Loucy (cell line): ENCODE measurements around the gene DNAJB9.

ENCODE experiments used
- H2AFZ ChIP-seq: fragments of 200-600 bp; sonication (generic); 2 replicates; pipeline ENCODE4 v1.6.0; 2016; ENCODE audit warnings: antibody characterized with exemption, mild to moderate bottlenecking, low read length, moderate library complexity
- H3F3A ChIP-seq: fragments of 200-600 bp; 2 replicates; pipeline ENCODE4 v1.6.0; 2016; ENCODE audit warnings: antibody characterized with exemption, low read depth, mild to moderate bottlenecking
- H3K27me3 ChIP-seq: fragments of 200-600 bp; sonication (generic); 2 replicates; pipeline ENCODE4 v1.6.1; 2014; ENCODE audit warnings: low read length, mild to moderate bottlenecking; ENCODE audit not compliant: insufficient read depth, poor library complexity, severe bottlenecking
- H3K36me3 ChIP-seq: fragments of 200-600 bp; sonication (generic); 2 replicates; pipeline ENCODE4 v1.6.1; 2016; ENCODE audit warnings: low read length; ENCODE audit not compliant: insufficient read depth
- H3K4me1 ChIP-seq: fragments of 200-600 bp; sonication (generic); 2 replicates; pipeline ENCODE4 v1.5.1; 2014; ENCODE audit warnings: low read length, mild to moderate bottlenecking; ENCODE audit not compliant: insufficient read depth, poor library complexity, severe bottlenecking
- H3K4me2 ChIP-seq: fragments of 200-600 bp; sonication (generic); 2 replicates; pipeline ENCODE4 v1.6.0; 2014; ENCODE audit warnings: antibody characterized with exemption, low read length, low read depth, mild to moderate bottlenecking; ENCODE audit not compliant: poor library complexity, severe bottlenecking
- H3K4me3 ChIP-seq: fragments of 200-600 bp; sonication (generic); 2 replicates; pipeline ENCODE4 v1.5.1; 2014; ENCODE audit warnings: low read length, mild to moderate bottlenecking, mixed read lengths; ENCODE audit not compliant: poor library complexity, severe bottlenecking
- H3K79me2 ChIP-seq: fragments of 200-600 bp; sonication (generic); 2 replicates; pipeline ENCODE4 v1.6.1; 2014; ENCODE audit warnings: low read length; ENCODE audit not compliant: insufficient read depth
- H3K9ac ChIP-seq: fragments of 200-600 bp; sonication (generic); 2 replicates; pipeline ENCODE4 v1.6.0; 2014; ENCODE audit warnings: mild to moderate bottlenecking, low read depth, low read length, moderate library complexity; ENCODE audit not compliant: poor library complexity, severe bottlenecking
- H3K9me2 ChIP-seq: fragments of 200-600 bp; sonication (generic); replicated peaks from 2 replicates; pipeline ENCODE4 v1.6.1; 2016; ENCODE audit warnings: low read depth, low read length, mixed read lengths
- H3K9me3 ChIP-seq: fragments of 200-600 bp; sonication (generic); 2 replicates; pipeline ENCODE4 v1.6.1; 2014; ENCODE audit warnings: mild to moderate bottlenecking, antibody characterized with exemption, low read length, low read depth; ENCODE audit not compliant: insufficient read depth
- H4K20me1 ChIP-seq: fragments of 200-600 bp; sonication (generic); 2 replicates; pipeline ENCODE4 v1.6.0; 2014; ENCODE audit warnings: antibody characterized with exemption, low read length, mild to moderate bottlenecking; ENCODE audit not compliant: insufficient read depth, poor library complexity, severe bottlenecking
- CTCF ChIP-seq: fragments of 200-600 bp; sonication (generic); conservative IDR thresholded peaks from 2 replicates; pipeline ENCODE4 v1.5.1; 2014; ENCODE audit warnings: mild to moderate bottlenecking, antibody characterized with exemption, low read length
- EZH2phosphoT487 ChIP-seq: fragments of 200-600 bp; IDR thresholded peaks from 2 replicates; pipeline ENCODE4 v1.6.1; 2018; ENCODE audit warnings: antibody characterized with exemption, mild to moderate bottlenecking, moderate library complexity, borderline replicate concordance

DNAJB9 gene

DNA sequence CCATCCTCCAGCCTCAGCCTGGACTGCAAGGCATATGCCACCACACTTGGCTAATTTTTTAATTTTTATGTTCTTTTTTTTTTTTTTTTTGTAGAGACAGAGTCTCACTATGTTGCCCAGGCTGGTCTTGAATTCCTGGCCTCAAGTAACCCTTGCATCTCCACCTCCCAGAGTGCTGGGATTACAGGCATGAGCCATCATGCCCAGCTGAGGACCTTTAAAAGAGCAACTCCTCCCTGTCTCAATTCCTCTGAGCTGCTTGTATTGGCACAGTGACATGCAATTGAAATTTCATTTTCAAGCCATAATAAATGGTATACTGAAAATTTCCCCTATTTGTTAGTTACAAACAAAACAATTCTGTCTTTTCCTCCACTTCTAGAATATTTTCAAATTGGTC is 19.5 kb downstream of the DNAJB9 start:
- no peaks in the 10 kb centered on the region for H3K9me3 ChIP-seq
- no peaks in the 10 kb centered on the region for H4K20me1 ChIP-seq

DNA sequence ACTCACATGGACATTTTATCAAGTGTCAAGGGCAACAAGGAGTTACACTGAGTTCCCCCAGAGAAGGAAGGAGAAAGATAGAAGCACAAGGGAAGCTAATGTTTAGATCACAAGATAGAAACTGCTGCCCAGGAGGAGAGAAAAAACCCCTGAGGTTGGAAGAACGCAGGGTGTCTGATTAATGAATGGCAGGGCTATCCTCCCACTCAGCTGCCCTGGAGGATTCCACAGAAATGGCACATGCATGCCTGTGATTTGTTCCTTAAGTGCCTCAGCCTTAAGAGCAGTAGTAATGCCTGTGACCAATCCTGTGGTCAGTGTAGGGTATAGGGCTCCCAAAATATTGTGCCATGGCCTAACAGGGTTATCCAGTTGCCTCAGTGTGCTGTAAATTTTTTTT is 20.2 kb downstream of the DNAJB9 start:
- Histone ChIP-seq H3K9me2 (no peaks in the 10 kb centered on the region), H3K9me3 (no peaks in the 10 kb centered on the region), H4K20me1 (no peaks in the 10 kb centered on the region), H3K36me3 (no peaks in the 10 kb centered on the region), H3F3A (no peaks in the 10 kb centered on the region), H2AFZ (no peak overlapping the region), H3K27me3 (no peaks in the 10 kb centered on the region), H3K79me2 (no peaks in the 10 kb centered on the region), H3K4me2 (no peak overlapping the region), H3K9ac (no peak overlapping the region), H3K4me3 (no peak overlapping the region), H3K4me1 (no peaks in the 10 kb centered on the region)
- no peak for TF ChIP-seq CTCF
- TF ChIP-seq EZH2phosphoT487, result no peak

More for the DNA sequence above, 19.5 kb downstream of the DNAJB9 start:
- no peak overlapping the region for H3K4me2 ChIP-seq
- H3K36me3 ChIP-seq, result no peaks in the 10 kb centered on the region
- no peak overlapping the region for H2AFZ ChIP-seq
- no peaks in the 10 kb centered on the region for H3F3A ChIP-seq
- H3K9me2 ChIP-seq, result no peaks in the 10 kb centered on the region
- no peaks in the 10 kb centered on the region for H3K4me1 ChIP-seq
- no peaks in the 10 kb centered on the region for H3K27me3 ChIP-seq
- no peak overlapping the region for H3K4me3 ChIP-seq
- TF ChIP-seq EZH2phosphoT487 (no peak), CTCF (no peak)
- no peaks in the 10 kb centered on the region for H3K79me2 ChIP-seq
- no peak overlapping the region for H3K9ac ChIP-seq

DNA sequence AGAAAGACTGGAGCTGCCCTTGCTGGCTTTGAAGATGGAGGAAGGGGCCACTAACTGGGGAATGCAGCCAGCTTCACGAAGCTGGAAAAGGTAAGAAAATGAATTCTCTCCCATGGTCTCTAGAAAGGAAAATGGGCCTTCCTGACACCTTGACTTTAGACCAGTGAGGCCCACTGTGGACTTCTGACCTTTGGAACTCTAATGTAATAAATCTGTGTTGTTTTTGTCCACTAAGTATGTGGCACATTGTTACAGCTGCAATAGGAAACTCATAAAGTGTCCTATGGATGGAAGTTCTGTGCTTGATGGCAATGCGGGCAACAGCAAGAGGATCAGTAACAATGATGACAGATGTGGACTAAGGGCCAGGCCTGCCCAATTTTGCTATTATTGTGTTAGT is 20.9 kb downstream of the DNAJB9 start:
- no peak overlapping the region for H3K4me2 ChIP-seq
- no peaks in the 10 kb centered on the region for H3K9me2 ChIP-seq
- H3K36me3 ChIP-seq, result no peaks in the 10 kb centered on the region
- H3K4me1 ChIP-seq, result no peaks in the 10 kb centered on the region
- no peaks in the 10 kb centered on the region for H3K27me3 ChIP-seq
- TF ChIP-seq CTCF (no peak), EZH2phosphoT487 (no peak)
- no peak overlapping the region for H3K9ac ChIP-seq
- no peaks in the 10 kb centered on the region for H3F3A ChIP-seq
- no peaks in the 10 kb centered on the region for H3K79me2 ChIP-seq
- H3K9me3 ChIP-seq, result no peaks in the 10 kb centered on the region
- H3K4me3 ChIP-seq, result no peak overlapping the region
- no peaks in the 10 kb centered on the region for H4K20me1 ChIP-seq
- no peak overlapping the region for H2AFZ ChIP-seq
